Subcutaneous abdominal adipose tissue (tissue), 5 donors: Measurements from ENCODE around the gene EXD3.

ENCODE experiments used
- H3K27ac ChIP-seq: one replicate; pipeline ENCODE4 v1.7.0; 2013; ENCODE audit warnings: low read depth, mild to moderate bottlenecking, inconsistent platforms, low read length, moderate library complexity
- H3K27me3 ChIP-seq, 5 donors: one replicate each; pipeline ENCODE4 v1.7.0; 2013; ENCODE audit warnings: low read length in 5 of 5, inconsistent platforms in 1 of 5; ENCODE audit not compliant: control insufficient read depth in 5 of 5, insufficient read depth in 4 of 5
- H3K36me3 ChIP-seq, 5 donors: one replicate each; pipeline ENCODE4 v1.7.0; 2013; ENCODE audit warnings: low read length in 5 of 5; ENCODE audit not compliant: control insufficient read depth in 5 of 5, insufficient read depth in 5 of 5
- H3K4me1 ChIP-seq, 5 donors: one replicate each; pipeline ENCODE4 v1.7.0; 2013; ENCODE audit warnings: low read length in 5 of 5, mild to moderate bottlenecking in 3 of 5, moderate library complexity in 1 of 5; ENCODE audit not compliant: control insufficient read depth in 5 of 5, insufficient read depth in 5 of 5
- H3K4me3 ChIP-seq, 5 donors: one replicate each; pipeline ENCODE4 v1.7.0; 2013; ENCODE audit warnings: low read length in 5 of 5, low read depth in 1 of 5
- H3K9ac ChIP-seq, 5 donors: one replicate each; pipeline ENCODE4 v1.7.0; 2013; ENCODE audit warnings: low read length in 5 of 5, mild to moderate bottlenecking in 4 of 5, moderate library complexity in 3 of 5
- H3K9me3 ChIP-seq, 5 donors: one replicate each; pipeline ENCODE4 v1.7.0; 2013; ENCODE audit warnings: low read length in 5 of 5; ENCODE audit not compliant: control insufficient read depth in 5 of 5
- donor health status: healthy.
- donor health status: healthy.
- donor health status: healthy.
- donor health status: healthy.
- donor health status: healthy.

EXD3 gene

DNA sequence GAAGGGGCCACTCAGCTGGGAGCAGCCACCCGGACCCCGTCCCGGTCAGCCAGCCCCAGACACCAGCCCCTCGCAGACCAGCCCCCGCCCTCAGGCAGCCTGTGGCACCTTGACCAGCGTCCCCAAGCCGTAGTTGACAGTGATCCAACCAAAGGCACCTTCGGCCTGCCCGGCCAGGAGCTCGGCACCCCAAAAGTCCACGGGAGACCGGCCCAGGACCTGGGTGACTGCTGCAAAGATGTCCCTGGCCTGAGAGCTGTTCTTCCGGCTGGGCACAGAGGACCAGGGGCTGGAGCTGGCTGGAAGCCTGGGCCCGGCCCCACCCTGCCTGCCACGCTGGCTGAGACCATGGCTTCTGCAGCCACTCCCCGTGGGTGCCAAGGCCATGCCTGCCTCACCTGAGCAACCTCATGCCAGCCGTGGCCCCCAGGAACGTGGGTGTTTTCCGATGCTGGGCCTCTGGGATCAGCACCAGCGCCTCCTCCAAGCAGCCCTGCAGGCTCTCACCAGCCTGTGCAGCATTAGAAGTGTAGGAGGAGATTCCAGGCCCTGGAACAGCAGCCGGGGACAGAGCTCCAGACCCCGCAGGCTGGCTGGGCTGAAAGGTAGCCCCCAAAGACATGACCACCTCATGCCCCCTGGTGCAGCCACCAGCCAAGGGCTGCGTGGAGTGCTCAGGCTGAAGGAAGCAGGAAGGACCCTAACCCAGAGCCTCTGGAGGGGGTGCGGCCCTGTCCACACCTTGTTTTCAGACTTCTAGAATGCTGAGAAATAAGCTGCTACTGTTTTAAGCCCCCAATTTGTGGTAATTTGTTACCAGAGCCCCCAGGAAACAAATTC is 14.0 kb upstream of the EXD3 start:
- H3K4me3 ChIP-seq: no peak overlapping the region
- H3K36me3 ChIP-seq: no peaks in the 10 kb centered on the region
- H3K9ac ChIP-seq: no peak overlapping the region
- H3K9me3 ChIP-seq: peaks cover 0 to under 1% (median 0%) of the 10 kb centered on the region in 5 donors
- no peak overlapping the region for H3K27ac ChIP-seq
- H3K4me1 ChIP-seq: peaks cover 0 to 9% (median 4%) of the 10 kb centered on the region in 5 donors
- peaks cover 5 to 30% (median 20%) of the 10 kb centered on the region in 5 donors for H3K27me3 ChIP-seq

DNA sequence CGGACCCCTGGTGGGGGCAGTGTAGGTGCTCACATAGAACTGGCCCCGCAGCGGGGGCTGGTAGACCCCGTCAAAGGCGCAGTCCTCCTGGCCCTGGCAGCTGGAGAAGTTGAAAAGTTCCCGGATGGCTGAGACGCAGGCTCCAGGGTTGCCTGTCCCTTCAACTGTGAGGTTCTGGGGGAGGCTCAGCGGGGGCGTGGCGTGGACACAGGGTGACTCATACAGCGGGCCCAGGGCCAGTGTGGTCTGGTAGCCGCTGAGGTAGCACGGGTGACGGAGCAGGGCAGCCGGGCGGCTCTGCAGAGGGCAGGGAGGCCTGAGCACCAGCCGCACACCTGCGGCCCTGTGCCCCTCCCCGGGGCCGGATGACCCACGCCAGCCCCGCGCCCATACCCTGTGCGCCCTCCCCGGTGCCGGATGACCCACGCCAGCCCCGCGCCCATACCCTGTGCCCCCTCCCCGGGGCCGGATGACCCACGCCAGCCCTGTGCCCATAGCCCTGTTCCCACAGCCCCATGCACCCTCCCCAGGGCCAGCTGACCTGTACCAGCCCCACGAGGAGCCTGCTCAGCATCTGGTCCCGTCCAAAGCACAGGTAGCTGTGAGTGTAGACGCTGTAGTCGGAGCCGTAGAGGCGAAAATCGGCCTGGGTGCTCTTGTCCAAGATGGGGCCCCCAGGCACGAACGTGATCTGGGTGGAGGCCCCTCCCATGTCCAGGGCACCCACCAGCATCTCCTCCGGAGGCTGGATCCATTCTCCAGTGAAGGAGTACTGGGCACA is 13.2 kb upstream of the EXD3 start:
- no peaks in the 10 kb centered on the region for H3K36me3 ChIP-seq
- no peak overlapping the region for H3K9ac ChIP-seq

DNA sequence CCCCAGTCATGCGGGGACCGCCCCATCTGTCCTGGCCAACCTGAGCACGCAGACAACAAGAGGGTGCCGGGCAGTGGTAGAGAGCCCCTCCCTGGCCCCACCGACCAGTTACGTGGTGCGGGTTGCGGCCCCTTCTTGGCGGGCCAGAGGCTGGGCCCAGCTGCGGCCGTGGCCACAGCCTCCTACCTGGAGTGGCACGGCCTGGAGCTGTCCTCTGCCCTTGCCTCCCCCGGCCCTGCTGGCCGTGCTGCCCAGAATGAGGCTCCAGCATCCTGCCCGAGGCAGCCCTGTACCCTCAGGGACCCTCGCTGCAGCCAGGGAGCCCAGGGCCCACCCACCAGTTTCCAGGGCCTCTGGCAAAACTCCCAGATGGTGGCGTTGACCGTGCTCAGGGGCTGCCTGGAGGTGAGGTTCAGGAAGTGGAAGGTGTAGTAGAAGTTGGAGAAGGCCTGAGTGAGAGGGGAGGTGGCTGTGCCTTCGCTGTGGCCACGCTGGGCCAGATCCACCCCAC is 12.5 kb upstream of the EXD3 start:
- H3K27me3 ChIP-seq: peaks cover 5 to 30% (median 23%) of the 10 kb centered on the region in 5 donors
- H3K9me3 ChIP-seq: no peaks in the 10 kb centered on the region
- no peak overlapping the region for H3K9ac ChIP-seq
- H3K4me3 ChIP-seq: no peak overlapping the region
- no peaks in the 10 kb centered on the region for H3K36me3 ChIP-seq
- no peak overlapping the region for H3K27ac ChIP-seq
- H3K4me1 ChIP-seq: peaks cover 0 to 5% (median 0%) of the 10 kb centered on the region in 5 donors

More for the DNA sequence above, 13.2 kb upstream of the EXD3 start:
- no peak overlapping the region for H3K4me3 ChIP-seq
- H3K27ac ChIP-seq: no peak overlapping the region
- H3K4me1 ChIP-seq: peaks cover 0 to 5% (median 0%) of the 10 kb centered on the region in 5 donors
- peaks cover 5 to 30% (median 20%) of the 10 kb centered on the region in 5 donors for H3K27me3 ChIP-seq
- H3K9me3 ChIP-seq: no peaks in the 10 kb centered on the region

DNA sequence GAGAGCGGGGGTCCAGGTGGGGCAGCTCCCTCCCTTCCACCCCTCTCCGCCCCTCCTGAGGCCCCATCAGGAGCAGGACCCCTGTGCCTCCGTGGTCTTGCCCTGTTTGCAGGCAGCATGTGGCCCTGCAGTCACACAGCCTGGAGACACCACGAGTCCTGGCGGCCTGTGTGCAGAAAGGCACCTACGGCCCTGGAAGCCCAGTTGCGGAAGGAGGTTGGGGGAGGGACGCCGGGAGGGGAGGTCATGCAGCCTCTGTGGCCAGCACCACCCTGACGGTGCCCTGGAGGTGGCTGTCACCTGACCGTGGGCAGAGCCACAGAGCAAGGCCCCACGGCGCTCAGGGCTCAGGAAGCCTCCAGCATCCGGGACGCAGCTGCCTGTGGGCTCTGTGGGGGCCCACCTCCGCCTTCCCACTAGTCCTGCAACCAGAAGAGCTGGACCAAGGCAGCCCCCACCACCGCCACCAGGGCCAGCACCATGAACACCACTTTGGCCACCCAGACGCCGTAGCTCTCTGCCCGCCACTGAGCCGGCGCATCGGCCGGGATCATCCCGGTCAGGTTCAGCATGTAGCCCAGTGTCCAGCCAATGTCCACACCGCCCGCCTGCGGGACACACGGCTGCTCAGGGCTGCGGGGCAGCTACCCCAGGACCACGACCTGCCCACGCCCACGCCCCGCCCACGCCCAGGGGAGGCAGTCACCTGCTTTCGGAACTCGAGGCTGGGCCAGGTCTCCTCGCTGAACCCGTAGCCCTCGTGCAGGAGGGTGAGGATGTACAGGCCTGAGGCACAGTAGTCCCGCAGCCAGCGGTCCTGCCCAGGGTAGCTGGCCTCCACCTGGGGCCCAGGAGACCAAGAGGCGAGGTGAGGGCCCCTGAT is 11.8 kb upstream of the EXD3 start:
- Histone ChIP-seq H3K4me1 (peaks cover 0 to 5% (median 0%) of the 10 kb centered on the region in 5 donors), H3K27me3 (peaks cover 9 to 30% (median 23%) of the 10 kb centered on the region in 5 donors), H3K9ac (no peak overlapping the region)

DNA sequence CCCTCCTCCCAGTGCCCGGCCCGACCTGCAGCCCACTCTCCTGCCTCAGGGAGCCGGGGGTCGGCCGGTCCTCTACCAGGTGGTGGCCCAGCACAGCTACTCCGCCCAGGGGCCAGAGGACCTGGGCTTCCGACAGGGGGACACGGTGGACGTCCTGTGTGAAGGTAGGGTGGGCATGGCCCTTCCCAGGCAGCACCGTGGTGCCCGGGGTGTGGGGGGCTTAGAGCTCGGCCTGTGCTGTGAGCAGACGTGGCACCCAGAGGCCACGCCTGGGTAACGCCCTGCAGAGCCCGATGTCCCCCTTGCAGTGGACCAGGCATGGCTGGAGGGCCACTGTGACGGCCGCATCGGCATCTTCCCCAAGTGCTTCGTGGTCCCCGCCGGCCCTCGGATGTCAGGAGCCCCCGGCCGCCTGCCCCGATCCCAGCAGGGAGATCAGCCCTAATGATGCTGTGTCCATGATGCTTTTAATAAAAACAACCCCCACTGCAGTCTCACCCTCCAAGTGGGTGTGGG is 11.0 kb upstream of the EXD3 start:
- no peak overlapping the region for H3K27ac ChIP-seq
- H3K9me3 ChIP-seq: no peaks in the 10 kb centered on the region
- peaks cover 0 to 5% (median 0%) of the 10 kb centered on the region in 5 donors for H3K4me1 ChIP-seq
- H3K4me3 ChIP-seq: no peak overlapping the region
- H3K9ac ChIP-seq: no peak overlapping the region
- H3K27me3 ChIP-seq: peaks cover 6 to 23% (median 20%) of the 10 kb centered on the region in 5 donors
- no peaks in the 10 kb centered on the region for H3K36me3 ChIP-seq

More for the DNA sequence above, 11.8 kb upstream of the EXD3 start:
- H3K4me3 ChIP-seq: no peak overlapping the region
- H3K9me3 ChIP-seq: no peaks in the 10 kb centered on the region
- no peak overlapping the region for H3K27ac ChIP-seq
- H3K36me3 ChIP-seq: no peaks in the 10 kb centered on the region

DNA sequence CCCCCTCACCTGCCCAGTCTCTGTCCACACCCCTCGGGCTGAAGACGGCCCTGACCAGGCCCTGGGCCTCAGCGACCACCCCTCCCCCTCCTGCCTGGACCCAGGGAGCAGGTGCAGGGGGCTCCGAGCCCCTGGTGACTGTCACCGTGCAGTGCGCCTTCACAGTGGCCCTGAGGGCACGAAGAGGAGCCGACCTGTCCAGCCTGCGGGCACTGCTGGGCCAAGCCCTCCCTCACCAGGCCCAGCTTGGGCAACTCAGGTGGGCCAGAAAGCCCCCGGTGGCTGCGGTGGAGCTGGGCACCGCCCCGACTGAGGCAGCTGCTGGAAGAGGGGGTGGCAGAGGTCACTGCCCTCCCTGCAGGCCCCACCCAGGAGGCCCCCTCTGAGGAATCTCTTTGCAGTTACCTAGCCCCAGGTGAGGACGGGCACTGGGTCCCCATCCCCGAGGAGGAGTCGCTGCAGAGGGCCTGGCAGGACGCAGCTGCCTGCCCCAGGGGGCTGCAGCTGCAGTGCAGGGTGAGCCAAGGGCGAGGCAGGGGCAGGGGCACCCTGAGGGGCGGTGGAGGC is 10.5 kb upstream of the EXD3 start:
- Histone ChIP-seq H3K9me3 (no peaks in the 10 kb centered on the region), H3K36me3 (no peaks in the 10 kb centered on the region), H3K4me1 (peaks cover 0 to 5% (median 0%) of the 10 kb centered on the region in 5 donors), H3K4me3 (no peak overlapping the region), H3K27me3 (peaks cover 4 to 21% (median 17%) of the 10 kb centered on the region in 5 donors), H3K27ac (no peak overlapping the region), H3K9ac (no peak overlapping the region)

DNA sequence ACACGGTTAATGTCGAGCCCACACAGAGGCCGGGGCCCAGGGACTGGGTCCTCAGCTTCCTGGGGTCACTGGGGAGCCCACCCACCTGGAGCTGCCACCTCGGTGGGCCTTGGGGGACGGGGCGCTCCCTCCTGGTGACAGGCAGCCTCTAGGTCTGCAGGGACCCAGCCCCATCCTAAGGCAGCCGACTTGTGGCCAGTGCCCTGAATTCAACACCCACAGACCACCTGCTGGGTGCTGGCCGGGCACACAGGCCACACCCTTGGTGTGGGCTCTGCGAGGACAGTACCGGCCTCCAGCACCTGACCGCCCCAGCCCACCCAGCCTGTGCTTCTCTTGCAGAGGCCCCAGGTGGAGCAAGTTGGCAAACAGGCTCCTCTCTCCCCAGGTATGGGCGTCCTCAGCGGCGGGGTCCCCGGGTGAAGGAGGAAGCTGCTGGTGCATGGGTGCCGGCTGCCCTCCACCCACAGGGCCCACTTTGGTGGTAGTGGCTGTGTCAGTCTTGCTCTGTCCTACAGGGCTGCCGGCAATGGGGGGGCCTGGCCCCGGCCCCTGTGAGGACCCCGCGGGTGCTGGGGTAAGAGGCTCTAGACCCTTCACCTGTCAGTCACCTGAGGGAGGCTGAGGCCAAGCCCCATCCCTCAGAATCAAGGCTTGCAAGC is 9.9 kb upstream of the EXD3 start:
- Histone ChIP-seq H3K27me3 (peaks cover 4 to 18% (median 13%) of the 10 kb centered on the region in 5 donors), H3K9ac (no peak overlapping the region), H3K9me3 (no peaks in the 10 kb centered on the region), H3K36me3 (no peaks in the 10 kb centered on the region), H3K4me1 (peaks cover 0 to 5% (median 0%) of the 10 kb centered on the region in 5 donors), H3K27ac (no peak overlapping the region), H3K4me3 (no peak overlapping the region)

DNA sequence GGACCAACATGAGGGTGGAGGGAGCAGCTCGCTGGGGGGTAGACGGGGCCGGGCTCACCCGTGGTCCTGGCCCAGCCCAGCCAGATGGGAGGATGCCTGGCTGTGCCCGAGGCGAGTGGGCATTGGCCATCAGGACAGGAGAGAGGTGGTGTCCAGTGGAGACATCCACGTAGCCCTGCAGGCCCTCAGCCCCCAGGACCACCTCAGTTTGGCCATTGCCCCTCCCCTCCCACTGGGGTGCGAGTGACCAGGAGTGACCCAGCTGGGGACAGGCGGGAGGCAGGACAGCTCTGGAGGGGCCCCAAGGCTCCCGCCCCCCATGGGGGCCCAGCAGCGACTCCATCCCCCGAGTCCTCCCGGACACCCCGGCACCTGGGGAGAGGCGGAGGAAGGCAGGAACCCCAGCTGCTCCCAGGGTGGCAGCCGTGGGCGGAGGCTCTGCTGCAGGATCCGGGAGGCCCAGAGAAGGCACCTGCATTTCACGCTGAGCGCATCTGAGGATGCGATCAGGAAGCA is 8.5 kb upstream of the EXD3 start:
- H3K9ac ChIP-seq: no peak overlapping the region
- H3K4me3 ChIP-seq: no peak overlapping the region
- peaks cover 0 to 5% (median 0%) of the 10 kb centered on the region in 5 donors for H3K4me1 ChIP-seq
- H3K9me3 ChIP-seq: no peaks in the 10 kb centered on the region
- H3K27ac ChIP-seq: no peak overlapping the region
- peaks cover 4 to 6% (median 5%) of the 10 kb centered on the region in 5 donors for H3K27me3 ChIP-seq
- H3K36me3 ChIP-seq: no peaks in the 10 kb centered on the region
